GM19240 (cell line): Measurements from ENCODE around the gene FGD5.
"Not testable (repeated sequence)": the region's sequence is repeated elsewhere in the genome, so short reads cannot be mapped to it uniquely, and the experiment has no call there.

Experiments
- DNase-seq: peaks from one replicate; pipeline ENCODE4 v3.0.0; 2011; ENCODE audit warnings: low spot score; ENCODE audit not compliant: insufficient read length

The FGD5 gene

DNA sequence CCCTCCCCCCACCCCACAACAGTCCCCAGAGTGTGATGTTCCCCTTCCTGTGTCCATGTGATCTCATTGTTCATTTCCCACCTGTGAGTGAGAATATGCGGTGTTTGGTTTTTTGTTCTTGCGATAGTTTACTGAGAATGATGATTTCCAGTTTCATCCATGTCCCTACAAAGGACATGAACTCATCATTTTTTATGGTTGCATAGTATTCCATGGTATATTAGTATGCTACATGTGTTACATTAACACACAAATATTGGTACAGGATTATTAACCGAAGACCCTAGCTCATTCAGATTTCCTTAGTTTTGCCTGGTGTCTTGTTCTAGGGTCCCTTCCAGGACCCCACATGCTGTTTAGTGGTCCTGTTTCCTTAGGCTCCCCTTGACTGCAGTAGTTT, 84.7 kb downstream of the FGD5 start:
- not testable (repeated sequence) for DNase-seq

- DNase-seq: no peak
These were observed 86.4 kb downstream of the FGD5 start for GRCh38 chr3:14905055-14905657.

GRCh38 chr3:14906355-14906971, 87.7 kb downstream of the FGD5 start:
- DNase-seq: no peak

DNA sequence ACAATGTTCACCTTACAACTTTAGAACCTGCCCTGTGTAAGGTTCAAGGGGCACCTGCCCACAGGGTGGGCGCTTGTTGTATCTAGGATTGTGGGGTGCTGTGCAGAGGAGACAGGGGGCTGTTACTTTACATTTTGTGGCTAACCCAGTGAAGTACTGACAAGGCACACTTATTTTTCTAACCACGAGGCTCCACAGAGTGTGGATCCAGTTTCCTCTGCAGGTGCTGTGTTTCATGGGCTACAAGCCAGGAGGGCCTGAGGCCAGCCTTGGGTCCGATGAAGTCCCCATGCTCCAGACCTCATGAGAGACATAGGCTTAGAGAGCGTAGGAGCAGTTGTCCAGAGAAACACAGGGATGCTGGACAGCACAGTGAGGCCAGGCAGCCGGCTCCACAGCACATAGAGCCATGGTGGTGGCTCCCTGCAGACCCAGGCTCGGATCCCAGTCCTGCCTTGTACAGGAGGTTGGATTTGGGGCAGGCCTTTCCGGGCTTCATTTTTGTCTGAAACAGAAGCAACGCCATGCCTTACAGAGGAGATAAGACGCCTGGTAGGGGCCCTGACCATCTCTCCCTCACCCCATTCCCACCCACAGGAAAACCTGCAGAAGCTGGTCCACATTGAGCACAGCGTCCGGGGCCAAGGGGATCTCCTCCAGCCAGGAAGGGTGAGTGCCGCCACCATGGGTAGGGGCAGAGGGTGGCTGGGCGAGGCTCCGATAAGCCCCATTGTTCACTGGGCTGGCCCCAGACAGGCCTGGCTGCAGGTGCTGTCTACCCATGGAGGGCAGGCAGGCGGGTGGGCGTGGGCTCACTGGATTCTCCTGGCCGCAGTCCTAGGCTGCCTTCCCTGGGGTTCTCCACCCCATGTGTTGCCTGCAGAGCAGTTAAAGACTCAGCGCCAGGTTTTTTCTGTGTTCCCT, 88.5 kb downstream of the FGD5 start:
- DNase-seq: no peak

DNA sequence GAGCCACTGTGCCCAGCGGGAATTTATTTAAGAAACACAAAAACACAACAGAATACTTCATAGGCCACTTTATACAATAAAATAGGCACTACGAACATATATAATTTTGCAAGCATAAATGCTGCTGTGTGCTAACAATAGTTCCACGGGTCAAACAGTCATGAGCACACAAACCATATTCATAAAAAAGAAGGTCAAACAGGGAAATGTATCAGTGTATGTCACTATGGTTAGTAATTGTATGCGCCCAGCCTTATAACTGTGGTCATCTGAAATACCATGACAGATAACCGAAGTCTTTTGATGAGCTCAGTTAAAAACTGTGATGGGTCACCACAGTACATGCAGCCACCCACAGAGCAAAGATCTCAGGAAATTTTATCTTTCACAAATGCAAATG, 90.5 kb downstream of the FGD5 start:
- no peak for DNase-seq

- DNase-seq: no peak
These were observed 92.9 kb downstream of the FGD5 start for GRCh38 chr3:14911651-14912050.

- no peak for DNase-seq
These were observed 94.5 kb downstream of the FGD5 start for GRCh38 chr3:14913071-14913925.

- DNase-seq: no peak
These were observed 95.4 kb downstream of the FGD5 start for GRCh38 chr3:14913926-14914778.

GRCh38 chr3:14914779-14915117, 96.0 kb downstream of the FGD5 start:
- no peak for DNase-seq

DNA sequence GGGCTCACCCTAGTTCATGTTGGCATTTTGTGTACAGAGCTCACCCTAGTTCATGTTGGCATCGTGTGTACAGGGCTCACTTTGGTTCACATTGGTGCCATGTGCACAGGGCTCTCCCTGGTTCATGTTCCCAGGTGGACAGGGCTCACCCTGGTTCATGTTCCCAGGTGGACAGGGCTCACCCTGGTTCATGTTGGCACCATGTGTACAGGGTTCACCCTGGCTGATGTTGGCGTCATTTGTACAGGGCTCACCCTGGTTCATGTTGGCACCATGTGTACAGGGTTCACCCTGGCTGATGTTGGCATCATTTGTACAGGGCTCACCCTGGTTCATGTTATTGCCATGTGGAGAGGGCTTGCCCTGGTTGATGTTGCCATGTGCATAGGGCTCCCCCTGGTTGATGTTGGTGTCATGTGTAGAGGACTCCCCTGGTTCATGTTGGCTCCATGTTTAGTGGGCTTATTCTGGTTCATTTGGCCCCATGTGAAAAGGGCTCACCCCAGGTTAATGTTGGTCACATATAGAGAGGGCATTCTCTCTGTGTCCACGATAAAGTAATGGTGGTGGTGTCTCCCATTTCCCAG, 97.0 kb downstream of the FGD5 start:
- DNase-seq: no peak

DNA sequence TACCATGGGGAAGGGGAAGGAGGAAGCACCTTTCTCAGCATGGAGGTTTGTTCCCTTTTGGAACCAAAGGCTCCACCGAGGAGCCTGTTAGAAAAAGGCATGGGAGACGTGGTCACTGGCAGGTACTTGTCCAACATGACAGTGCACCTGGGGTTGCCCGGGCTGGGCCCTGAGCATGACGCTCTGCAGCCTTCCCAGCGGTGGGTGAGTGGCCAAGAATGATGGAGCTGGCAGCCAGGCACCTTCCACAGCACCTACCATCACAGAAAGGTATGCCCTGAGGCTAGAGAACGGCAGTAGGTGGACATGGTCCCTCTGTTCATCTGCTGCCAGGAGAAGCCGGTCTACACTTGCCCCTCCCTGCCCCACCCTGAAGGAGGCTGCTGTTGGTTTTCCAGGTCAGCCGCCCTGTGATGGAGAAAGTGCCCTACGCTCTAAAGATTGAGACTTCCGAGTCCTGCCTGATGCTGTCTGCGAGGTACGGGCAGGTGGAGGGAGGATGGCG, 99.6 kb downstream of the FGD5 start:
- DNase-seq: no peak

DNA sequence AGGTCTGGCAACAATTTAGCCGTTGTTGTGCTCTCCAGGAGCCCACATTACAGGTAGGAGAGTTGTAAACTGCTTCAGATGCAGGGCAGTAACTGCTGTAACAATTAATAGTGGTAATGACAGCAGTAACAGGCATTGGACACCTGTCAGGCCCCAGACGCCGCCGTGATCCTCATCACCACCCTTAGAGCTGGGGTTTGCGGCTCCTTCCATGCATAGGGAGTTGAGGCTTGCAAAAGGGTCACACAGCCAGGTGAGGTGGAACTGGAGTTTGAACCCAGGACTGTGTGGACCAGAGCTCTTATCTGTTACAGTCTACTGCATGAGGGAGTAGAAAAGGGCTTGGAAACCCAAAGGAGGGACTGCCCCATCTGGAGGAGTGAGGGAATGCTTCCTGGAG, 101.8 kb downstream of the FGD5 start:
- DNase-seq: no peak

DNA sequence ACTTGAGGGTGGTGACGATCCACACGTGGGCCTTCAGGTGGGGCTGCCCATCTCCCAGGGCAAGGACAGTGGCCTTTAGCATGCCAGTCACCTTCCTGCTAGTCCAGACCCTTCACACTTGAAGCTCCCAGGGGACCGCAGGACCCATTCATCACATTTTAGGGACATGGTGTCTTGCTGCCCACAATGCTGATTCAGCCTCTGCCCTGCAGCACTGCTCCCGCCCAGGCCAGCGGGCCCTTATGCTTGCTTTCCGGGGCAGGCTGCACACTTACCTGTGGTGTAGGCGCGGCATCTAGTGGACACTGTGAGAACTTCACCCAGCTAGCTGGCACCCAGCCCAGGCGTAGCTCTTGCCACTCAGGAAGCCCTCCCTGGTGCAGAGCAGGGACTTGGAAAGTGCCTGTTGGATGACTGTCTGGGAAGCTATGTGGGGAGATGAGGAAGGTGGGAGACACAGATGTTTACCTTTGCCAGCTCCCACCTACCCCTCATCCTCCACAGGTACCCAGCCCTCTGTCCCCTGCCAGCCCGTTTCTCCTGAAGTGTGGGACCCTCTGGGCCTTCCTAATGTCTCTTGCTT, 102.4 kb downstream of the FGD5 start:
- DNase-seq: peak; percentile 64

DNA sequence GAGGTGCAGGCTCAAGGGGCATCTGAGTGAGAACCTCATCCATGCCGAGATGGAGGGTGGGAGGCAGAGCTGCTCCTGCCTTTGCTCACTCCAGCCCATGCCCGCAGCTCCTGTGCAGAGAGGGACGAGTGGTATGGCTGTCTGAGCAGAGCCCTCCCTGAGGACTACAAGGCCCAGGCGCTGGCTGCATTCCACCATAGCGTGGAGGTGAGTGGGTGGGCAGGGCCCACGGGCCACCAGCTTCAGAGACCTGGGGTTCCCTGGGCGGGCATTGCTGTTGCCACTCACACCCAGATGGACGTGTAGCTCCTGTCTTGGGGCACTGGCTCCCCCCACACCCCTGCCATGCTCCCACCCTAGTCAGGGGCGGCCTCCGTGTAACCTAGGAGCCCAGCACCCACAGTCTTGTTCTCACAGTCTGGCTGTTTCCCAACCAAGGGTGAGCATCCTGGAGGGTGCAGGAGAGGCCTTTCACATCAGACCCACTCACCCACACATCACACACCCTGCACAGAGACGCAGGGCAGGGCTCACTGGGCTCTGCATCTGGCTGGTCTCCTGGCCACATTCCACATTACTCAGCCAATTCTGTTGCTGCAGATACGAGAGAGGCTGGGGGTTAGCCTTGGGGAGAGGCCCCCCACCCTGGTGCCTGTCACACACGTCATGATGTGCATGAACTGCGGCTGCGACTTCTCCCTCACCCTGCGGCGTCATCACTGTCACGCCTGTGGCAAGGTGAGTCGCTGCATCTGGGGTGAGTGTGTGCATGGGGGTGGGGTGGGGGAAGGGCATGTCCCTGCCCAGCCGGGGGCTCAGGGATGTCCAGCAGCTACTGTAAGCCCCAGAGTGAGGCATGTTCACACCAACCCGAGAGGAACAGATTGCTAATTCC, 103.3 kb downstream of the FGD5 start:
- no peak for DNase-seq

- no peak for DNase-seq
These were observed 104.1 kb downstream of the FGD5 start for GRCh38 chr3:14922863-14923262.

- no peak for DNase-seq
These were observed 104.7 kb downstream of the FGD5 start for GRCh38 chr3:14923476-14923875.

- no peak for DNase-seq
These were observed 107.2 kb downstream of the FGD5 start for GRCh38 chr3:14925729-14926591.

GRCh38 chr3:14926592-14926991, 107.8 kb downstream of the FGD5 start:
- no peak for DNase-seq
